Esophagus mucosa (tissue), 1 donor: ENCODE results near the gene ZNF236. TPM values are rescaled to one million over a fixed set of nuclear protein-coding genes. Genes with fewer than 3 reads are reported as not detected.
A peak's percentile ranks its signal among the peaks of the same experiment; 100 is the strongest.
"Not testable (repeated sequence)": the region's sequence is repeated elsewhere in the genome, so short reads cannot be mapped to it uniquely, and the experiment has no call there.

ENCODE experiments used
- ATAC-seq: fragments of 200-7000 bp; cut with Tn5 transposase; one replicate; pipeline ENCODE4 v1.9.1; 2020
- total RNA-seq: library from RNA; stranded (reverse); gene quantifications from one replicate; pipeline ENCODE4 v1.2.4, GENCODE V29; 2023
- donor health status: DM: yes; HTN: yes; CAD: no.

The ZNF236 gene
- total RNA-seq, 1 donor from 2014 or later = 8.9 TPM

DNA sequence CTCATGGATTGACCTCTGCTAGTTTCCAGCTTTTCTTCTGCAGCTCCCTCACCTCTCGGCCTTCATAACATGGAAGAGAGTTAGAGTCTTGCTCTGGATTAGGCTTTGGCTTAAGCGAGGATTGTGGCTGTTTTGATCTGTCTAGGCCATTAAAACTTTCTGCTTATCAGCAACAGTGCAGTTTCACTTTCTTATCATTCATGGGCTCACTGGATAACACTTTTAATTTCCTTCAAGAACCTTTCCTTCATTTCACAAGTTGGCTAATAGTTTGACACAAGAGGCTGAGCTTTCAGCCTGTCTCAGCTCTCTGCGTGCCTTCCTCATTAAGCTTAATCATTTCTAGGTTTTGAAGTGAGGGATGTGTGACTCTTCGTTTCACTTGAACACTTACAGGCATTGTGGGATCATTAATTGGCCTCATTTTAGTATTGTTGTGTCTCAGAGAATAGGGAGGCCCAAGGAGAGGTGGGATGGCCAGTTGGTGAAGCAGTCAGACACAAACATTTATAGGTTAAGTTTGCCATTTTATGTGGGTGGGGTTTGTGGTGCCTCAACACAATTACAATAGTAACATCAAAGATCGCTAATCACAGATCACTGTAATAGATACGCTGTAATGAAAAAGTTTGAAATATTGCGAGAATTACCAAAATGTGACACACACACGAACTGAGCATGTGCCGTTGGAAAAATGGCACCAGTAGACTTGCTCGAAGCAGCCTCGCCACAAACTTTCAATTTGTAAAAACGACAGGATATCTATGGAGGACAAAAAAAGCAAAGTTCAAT lies 129.3 kb downstream of the ZNF236 start:
- ATAC-seq = no peak

DNA sequence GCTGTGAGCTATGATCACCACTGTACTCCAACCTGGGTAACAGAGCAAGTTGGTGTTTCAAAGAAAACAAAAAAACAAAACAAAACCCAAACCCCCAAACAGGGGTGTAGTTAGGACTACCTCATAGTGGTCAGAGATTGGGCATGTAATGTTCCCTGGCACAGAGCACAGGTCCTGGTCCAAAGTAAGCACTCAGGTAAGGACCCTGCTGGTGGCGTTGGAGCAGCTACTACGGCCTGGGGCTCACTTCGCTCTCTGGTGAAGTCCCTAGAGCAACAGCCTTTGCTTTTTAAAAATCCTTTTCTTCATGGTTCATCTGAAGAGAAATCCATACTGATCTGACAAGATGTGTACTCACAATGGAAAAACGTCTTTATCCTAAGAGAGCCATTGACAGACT lies 130.4 kb downstream of the ZNF236 start:
- no peak for ATAC-seq

DNA sequence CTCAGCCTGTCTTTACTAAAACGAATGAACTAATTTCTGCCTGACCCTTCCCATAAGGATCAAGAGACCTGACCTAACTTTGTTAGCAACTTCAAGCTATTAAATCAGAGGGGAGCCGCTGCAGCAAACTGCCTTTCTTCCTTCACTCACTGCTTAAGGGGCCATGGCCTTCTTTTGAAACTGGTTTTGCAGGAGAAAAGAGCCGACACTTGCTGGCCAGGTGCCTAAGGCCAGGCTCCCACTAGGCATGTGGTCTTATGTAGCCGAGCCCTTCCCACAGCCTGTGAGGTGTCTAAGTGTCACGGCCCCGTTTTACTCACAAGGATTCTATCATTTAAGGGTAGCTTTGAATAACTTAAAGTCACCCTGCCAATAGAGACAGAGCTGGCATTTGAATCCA lies 130.8 kb downstream of the ZNF236 start:
- no peak for ATAC-seq

DNA sequence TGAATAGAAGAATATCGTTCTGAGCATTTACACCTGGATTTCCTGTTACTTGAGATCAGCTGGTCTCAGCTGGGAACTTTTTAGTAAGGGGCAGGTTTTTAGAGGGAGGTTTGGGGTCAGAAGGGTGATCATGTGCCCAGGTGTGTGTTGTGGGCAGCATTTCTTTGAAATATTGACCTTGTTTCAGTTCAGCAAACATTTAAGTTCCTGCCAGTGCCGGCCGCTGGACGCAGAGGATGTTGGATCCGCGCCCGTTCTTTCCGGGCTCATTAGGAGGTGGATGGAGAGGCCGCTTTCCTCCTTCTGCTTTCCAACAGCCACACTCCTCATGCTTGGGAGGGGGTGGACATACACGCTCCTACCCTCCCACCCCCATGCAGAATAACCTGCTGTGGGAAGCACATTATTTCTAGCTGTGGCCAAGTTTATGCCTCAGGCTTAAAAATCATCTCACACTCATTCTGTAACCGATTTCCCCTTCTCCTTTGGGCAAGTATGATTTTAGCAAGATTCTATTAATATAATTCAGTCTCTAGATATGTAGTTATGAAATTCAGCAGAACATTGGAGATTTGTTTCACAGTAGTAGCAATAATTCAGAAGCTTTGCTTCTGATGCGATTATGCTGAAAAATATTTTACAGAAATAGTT lies 131.4 kb downstream of the ZNF236 start:
- ATAC-seq = no peak

DNA sequence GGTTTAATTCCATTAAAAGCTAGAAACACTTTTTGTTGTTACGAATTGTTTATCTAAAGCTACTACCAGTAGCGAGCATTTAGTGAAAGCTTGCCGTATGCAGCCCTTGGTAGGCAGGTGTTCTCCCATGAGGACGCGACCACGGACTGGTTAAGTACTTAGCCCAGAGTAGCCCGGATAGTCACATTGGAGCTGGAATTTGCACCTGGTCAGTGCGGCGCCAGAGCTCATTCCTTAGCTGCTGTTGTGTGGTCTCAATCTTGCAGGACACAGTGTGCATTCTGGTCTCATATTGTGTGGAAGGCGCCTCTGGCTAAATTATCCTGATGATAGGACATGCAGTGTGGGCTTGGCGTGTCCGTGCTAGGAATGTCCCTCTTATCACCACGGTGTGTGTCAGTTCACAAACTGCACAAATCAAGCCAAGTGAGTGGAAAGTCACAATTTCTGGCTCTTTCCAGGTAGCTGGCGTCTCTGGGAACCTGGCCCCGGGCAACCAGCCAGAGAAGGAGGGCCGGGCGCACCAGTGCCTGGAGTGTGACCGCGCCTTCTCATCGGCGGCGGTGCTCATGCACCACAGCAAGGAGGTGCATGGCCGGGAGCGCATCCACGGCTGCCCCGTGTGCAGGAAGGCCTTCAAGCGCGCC lies 133.3 kb downstream of the ZNF236 start:
- ATAC-seq = peak; percentile 18

DNA sequence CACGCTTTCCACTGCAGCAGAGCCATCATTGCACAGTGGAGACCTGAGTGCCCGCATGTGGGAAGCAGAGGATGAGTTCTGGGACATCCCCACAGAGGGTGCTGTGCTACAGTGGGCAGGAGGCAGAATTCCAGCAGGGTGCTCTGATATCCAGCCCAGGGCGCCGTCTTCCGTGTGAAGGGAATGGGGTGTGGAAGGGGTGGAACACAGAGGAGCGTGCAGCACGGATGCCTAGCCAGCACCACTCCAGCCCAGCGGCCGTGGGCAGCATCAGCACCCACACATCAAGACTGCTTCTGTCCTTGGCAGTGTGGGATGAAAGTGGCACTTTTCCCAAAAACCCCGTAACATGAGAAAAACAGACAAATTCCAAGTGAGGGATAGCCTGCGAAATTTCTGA lies 134.3 kb downstream of the ZNF236 start:
- ATAC-seq = no peak

DNA sequence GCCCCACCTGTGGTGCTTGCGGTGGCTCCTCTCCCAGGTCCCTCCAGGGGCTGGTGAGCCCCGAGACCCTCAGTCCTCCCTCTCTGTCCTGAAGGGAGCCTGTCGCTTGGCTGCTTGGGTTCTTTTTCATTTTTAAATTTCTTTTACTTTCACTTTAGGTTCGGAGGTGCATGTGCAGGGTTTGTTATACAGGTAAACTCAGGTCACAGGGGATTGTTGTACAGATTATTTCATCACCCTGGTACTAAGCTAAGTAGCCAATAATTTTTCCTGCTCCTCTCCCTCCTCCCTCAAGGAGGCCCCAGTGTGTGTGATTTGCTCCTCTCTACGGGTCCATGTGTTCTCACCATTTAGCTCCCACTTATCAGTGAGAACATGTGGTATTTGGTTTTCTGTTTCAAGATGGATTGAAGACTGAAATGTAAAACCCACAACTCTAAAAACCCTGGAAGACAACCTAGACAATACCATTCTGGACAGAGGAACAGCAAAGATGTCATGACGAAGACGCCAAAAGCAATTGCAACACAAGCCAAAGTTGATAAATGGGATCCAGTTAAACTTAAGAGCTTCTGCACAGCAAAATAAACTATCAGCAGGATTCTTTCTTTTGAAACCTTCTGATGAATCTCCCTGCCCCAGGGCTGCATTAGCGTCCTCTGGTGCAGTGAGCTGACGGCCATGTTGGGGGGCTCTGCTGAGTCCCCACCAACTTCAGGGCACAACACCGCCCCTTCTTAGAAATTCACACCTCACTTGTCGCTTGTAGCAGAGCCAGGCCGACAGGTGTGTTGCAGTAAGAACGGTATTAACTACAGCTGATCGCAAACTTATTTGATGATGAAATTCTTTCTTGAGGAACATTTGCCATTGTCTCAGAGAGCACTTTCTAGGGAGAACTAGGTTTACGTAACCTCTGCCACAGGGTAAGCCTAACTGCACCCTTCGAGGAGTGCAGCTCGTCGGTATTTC lies 135.3 kb downstream of the ZNF236 start:
- no peak for ATAC-seq

DNA sequence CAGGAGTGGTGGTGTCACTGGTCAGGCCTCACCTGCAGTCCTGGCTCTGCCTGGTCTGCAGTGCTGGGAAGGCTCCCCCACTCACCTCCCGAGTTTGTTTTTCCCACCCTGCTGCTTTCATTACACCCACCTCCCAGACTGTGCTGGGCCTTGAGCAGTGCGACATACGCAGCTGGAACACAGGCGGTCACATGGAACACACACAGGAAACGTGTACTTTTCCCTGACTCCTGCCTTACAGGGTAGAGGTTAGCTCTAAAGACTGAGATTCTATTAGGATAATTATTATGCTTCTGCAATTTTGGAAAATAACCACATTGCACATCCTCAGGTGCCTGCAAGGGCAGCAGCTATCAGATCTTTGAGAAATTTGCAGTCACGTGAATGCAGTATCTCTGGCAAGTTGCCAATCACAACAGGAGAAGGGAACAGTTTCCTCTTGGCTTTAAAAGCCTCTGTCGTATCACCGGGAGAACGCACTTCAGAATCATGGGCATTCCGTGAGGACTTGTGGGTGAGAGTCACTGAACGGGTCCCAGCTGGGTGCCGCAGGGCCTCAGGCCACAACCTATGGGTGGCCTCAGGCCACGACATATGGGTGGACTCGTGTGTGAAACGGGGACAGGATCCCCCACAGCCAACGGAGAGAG lies 136.5 kb downstream of the ZNF236 start:
- ATAC-seq = no peak

DNA sequence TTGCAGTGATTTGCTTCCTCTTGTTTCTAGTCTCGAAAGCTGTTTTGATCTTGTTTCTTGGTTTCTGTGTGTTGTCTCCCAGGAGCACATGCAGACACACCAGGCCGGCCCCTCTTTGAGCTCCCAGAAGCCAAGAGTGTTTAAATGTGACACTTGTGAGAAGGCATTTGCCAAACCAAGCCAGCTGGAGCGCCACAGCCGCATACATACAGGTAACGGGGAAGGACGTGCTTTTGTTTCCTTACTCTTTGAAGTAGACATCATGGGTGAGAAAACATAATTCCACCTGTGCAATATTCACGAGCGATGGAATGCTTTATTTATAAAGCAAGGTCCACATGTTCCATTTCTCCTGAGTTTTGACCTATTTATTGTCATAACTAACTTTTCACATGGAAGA lies 137.2 kb downstream of the ZNF236 start:
- no peak for ATAC-seq

DNA sequence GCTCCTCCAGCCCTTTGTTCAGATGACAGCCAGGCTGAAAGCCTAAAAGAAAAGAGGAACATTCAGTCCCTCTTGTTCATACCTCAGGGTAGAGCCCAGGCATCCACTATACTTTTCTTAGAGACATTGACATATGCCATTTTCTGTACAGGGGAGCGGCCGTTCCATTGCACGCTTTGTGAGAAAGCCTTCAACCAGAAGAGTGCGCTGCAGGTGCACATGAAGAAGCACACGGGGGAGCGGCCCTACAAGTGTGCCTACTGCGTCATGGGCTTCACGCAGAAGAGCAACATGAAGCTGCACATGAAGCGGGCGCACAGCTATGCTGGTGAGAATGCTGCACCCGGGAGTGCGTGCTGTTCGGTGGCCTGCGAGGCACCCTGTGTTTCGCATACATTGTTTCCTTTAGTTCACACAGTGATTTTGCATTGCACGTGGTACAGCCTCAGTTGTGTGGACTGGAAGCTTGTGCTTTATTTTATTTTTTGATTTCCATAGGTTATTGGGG lies 138.2 kb downstream of the ZNF236 start:
- no peak for ATAC-seq

DNA sequence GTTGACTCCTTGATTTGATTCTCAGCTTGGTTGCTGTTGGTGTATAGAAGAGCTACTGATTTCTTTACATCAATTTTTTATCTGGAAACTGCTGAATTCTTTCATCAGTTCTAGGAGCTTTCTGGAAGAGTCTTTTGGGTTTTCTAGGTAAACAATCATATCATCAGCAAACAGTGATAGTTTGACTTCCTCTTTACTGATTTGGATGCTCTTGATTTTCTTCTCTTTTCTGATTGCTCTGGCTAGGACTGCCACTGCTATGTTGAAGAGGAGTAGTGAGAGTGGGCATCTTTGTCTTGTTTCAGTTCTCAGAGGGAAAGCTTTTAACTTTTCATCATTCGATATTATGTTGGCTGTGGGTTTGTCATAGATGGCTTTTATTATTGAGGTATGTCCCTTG lies 140.5 kb downstream of the ZNF236 start:
- no peak for ATAC-seq

DNA sequence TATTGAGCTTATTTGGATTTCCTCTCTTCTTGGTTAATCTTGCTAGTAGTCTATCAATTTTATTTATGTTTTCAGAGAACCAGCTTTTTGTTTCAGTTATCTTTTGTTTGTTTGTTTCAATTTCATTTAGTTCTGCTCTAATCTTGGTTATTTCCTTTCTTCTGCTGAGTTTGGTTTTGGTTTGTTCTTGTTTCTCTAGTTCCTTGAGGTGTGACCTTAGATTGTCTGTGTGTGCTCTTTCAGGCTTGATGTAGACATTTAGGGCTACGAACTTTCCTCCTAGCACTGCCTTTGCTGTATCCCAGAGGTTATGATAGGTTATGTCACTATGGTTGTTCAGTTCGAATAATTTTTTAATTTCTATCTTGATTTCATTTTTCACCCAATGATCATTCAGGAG lies 141.6 kb downstream of the ZNF236 start:
- ATAC-seq = no peak

DNA sequence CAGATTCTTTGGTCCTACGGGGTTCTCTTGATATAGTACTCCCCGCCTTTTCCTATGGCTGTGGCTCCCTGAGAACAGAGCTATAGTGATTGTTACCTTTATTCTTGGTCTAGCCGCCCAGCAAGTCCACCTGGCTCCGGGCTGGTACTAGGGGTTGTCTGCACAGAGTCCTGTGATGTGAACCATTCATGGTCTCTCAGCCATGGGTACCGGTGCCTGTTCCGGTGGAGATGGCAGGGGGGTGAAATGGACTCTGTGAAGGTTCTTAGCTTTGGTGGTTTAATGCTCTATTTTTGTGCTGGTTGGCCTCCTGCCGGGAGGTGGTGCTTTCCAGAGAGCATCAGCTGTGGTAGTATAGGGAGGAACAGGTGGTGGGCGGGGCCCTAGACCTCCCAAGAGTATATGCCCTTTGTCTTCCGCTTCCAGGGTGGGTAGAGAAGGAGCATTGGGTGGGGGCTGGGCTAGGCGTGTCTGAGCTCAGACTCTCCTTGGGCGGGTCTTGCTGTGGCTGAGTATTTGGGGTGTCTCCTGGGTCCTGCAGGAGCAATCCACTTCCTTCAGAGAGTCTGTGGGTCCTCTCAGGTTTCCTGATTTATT lies 143.3 kb downstream of the ZNF236 start:
- ATAC-seq = peak; percentile 20

DNA sequence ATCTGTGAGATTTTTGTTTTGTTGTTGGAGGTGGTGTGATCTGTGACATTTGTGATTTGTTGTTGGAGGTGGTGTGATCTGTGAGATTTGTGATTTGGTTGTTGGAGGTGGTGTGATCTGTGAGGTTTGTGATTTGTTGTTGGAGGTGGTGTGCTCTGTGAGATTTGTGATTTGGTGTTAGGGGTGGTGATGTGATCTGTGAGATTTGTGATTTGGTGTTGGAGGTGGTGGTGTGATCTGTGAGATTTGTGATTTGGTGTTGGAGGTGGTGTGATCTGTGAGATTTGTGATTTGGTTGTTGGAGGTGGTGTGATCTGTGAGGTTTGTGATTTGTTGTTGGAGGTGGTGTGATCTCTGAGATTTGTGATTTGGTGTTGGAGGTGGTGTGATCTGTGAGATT lies 144.9 kb downstream of the ZNF236 start:
- not testable (repeated sequence) for ATAC-seq

DNA sequence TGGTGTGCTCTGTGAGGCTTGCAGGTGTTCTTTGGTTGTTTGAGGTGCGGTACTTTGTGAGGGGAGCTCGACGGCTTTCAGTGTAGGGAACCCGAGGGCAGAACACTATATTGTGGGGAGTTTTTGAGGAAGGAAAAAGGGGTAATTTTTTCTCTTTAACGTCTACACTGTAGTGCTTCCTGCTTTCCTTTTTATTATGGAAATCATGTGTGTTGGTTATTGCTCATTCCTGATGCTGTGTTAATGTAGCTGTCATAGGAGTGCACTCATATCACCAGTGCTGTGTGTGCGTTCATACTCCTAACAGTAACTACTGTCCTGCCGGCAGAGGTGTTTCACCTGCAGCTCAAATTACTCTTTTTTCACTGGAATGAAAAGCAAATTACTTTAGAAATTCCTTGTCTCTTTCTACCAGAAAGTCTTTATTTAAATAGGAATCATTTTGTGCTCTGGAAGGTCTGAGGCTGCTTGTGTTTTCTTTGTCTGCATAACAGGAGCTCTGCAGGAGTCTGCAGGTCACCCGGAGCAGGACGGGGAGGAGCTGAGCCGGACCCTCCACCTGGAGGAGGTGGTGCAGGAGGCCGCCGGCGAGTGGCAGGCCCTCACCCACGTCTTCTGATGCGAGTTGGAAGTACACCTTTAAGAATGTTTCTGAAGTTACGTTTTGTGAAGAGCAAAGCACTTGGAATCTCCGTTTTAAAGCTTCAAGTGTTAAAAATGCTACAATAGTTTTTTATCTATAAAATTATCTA lies 145.5 kb downstream of the ZNF236 start:
- no peak for ATAC-seq

DNA sequence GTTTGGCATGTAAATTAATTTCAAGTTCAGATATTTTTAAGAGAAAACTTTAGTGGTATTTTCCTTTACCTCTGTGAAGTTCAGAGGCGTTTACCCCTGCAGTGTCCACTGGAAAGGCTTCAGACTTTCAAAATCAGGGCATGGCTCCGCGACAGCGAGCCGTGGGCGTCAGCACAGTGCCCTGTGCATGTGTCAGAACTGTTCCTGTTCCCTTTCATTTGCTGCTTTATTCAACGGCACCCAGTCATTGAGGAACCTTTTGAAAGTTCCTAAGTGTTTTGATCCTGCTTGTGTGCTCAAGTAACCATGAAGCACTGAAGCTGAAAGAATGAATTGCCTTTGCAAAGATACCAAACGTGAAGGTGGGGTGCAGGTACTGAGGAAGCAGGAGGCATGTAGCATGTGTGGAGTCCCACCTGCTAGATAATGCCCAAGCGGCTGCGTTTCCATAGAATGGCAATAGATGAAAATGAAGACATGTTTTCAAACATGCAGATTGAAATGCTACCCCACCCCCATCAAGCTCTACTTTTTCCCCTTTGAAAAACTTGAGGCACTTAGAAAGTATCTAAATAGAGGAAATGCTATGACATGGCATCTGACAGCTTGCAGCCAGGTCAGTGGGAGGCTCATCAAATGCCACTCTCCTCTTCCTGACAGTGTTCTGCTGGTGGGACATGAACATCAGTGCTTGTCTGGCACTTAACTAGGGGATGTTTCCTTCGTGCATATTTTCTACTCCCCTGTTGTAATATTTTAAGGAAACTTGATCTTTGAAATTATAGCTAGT lies 148.6 kb downstream of the ZNF236 start:
- ATAC-seq = no peak

DNA sequence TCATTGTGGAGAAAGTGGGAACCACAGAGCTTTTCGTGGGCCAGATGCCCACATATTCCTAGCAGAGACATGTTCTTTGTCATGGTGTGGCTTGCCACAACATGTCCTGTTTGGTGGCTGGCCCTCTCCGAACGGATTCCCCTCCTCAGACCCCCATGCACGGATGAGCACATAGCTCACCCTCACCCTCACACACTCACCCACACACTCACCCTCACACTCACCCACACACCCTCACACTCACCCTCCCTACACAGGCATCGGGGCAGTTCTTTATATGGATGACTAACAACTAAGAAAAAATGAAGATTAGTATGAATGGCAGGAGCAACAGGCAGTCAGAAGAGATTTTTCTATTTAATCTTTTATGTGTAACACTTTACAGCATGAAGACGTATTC lies 149.9 kb downstream of the ZNF236 start:
- ATAC-seq = peak; percentile 53

DNA sequence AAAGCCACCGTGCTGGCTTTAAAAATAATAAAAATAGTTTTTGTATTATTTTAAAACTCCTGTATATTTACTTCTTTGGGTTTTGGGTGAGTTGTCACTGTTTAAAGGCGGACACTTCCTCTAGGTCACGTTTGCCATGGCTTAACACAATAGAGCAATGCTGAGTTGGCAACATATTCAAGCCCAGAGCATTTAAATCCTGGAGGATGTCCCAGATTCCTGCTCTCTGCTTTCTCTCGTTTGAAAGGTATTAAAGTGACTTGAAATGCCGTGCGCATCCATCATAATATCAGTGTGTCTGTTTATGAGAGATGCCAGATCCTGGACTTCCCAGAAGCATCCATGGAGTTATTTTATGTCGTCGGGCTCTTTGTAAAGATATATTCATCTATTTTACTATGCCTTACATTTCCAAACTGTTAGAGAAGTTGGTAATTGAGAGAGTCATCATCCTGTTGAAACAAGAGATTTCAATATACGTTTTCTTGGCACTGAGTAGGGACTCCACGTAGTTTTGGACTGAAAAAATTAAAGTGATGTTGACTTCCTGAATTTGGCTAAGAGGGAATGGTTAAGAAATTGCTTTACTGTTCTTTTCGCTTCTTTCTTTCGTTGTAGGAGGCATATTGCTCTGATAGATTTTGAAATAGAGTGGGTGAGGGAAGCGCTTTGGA lies 150.6 kb downstream of the ZNF236 start:
- ATAC-seq = peak; percentile 37
